HG03442 (cell line): ENCODE measurements around the gene AAMP.

Source experiments
- ATAC-seq: cut with Tn5 transposase; IDR thresholded peaks from one replicate; pipeline ENCODE4 v1.9.1; 2021; ENCODE audit warnings: mild to moderate bottlenecking, moderate library complexity; ENCODE audit not compliant: unreplicated experiment

AAMP gene

DNA sequence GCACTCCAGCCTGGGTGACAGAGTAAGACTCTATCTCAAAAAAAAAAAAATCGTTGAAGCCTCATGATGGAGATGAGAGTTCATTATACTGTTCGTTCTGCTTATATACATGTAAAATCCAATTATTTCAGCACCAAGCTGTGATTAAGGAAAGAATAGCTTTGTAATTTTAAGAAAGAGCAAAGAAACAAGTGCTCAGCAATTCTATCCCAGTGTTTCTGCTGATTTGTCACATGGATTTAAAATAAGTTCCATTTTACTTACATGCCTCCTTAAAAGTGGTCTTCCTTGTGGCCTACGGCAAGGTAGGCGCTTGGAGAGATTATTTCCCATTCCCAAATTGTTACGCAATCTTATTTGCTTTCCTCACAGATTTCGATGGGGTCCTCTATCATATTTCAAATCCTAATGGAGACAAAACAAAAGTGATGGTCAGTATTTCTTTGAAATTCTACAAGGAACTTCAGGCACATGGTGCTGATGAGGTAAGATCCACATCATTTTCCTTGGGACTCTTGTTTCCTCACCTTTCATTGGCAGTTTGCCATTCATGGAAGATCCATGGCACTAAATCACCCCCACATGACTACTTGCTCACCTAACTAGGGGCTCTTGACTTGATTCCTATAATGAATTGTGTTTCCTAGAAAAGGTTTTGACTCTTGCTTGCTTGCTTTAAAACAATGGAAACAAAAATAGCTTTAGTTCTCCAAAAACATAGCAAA, 41.4 kb downstream of the AAMP start:
- no peak for ATAC-seq

DNA sequence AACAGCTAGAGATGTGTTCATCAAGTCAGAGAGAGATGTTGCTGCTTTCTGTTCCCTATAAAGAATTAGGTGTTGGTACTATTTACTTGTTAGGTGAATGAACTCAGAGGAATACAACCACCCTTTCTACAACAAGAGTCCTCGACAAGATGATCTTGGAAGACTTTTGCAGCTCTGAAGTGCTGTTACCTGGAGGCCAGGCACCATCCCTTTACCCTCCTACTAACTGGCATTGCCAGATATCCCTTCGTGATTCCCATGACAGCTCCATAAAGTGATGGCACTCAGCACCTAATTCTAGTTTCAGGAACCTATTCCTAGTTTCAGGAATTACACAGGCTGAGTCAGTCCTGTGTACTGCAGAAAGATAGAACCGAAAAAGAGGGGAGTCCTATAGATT, 43.0 kb downstream of the AAMP start:
- no peak for ATAC-seq

DNA sequence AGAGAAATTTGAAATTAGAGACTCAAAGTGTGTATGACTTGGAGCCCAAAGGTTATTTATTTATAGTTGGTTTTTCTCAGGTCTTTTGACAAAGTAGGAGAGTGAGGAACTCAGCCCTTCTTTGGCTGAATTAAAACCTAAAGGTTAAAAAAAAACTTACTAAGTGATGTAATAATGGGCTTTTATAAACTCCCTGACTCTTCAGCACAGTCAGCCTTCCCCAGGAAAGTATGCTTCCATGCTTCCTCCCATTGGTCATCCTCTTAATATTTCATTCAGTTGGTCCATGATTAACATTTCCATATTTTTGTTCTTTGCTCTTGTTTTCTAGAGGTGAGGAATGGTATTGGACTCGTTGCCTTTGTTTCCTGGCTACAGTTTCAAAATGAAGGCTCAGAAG, 45.8 kb downstream of the AAMP start:
- no peak for ATAC-seq

DNA sequence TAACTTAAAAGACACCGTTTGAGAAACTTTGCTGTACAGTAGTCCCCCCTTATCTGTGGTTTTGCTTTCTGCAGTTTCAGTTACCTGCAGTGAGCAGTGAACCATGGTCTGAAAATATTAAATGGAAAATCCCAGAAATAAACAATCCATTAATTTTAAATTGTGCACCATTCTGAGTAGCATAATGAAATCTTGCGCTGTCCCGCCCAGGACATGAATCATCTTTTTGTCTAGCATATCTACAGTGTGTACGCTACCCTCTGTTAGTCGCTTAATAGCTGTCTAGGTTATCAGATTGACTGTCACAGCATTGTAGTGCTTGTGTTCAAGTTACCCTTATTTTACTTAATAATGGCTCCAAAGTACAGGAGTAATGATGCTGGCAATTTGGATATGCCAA, 46.9 kb downstream of the AAMP start:
- ATAC-seq = no peak

DNA sequence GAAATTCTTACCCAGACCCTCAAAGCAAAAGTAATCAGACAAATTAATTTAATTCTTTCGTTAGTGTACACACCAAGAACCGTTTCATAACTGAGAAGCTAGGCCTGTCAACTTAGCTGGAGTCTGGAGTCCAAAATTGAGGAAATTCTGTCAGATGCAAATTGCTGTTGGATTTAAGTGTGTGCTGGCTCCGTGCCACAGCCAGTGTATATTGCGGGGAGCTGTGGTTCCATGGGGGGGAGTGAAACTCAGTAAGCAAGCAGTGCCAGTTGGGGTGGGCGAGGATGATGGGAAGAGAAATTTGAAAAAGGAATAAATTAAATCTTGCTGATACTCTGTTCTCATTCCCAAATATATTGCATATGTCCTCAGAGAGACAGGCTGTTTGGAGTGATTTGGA, 48.9 kb downstream of the AAMP start:
- no peak for ATAC-seq

DNA sequence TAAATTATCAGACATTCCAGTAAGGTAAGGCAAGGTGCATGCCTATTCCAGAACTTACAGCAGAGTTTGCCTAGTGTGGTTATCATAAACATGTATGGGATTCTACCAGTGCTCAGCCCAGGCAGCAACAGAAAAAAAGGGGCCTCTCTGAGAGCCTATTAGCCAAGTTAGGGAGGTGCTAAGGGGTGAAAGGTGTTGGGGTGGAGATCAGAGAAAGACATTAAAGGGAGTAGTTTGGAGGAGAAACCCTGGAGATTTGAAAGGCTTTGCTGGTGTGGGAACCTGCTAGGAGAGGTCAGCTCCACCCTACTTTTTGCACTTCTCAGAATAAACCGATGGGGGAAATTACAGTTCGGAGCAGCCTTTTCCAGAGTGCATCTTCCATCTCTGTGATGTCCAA, 50.0 kb downstream of the AAMP start:
- no peak for ATAC-seq

DNA sequence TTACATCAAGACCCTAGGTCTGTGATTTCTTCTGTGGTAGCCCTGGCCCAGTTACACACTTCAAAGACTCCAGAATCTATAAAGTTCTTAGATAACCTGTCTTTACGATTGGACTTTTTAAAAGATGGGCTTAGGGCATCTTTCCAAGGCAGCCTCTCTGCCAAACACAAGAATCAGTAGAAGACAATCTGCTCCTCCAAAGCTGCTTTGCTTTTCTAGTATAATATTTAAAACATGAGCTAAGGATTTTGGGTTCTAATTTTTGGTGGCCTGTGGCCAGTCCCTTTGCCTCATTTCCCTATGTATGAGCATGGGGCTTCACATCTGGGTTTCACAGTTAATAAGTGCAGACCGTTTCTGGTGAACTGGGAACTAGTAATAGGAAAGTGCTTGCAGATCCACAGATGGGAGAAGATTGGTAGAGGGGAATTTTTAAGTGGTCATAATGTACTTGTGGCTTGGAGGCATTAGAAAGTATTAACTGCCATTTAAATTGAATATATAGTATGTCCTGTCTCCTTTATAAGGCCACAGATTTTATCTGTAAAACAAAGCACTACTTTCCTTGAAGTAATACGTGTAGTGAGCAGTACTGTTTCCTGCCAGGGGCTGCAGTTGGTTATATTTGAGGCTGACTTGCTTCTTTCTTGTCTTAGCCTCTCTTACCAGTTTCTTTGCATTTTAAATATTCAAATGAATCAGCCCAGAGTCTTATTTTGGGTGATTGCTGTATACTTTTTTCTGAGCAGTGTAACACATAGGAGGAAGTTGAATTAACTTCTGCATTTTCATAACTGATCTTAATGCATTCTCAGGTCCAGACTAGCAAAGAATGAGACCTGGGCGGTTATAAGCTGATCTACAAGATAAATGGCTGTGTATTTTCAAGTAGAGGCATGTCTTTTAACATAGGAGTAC, 51.4 kb downstream of the AAMP start:
- ATAC-seq = peak; percentile 36

DNA sequence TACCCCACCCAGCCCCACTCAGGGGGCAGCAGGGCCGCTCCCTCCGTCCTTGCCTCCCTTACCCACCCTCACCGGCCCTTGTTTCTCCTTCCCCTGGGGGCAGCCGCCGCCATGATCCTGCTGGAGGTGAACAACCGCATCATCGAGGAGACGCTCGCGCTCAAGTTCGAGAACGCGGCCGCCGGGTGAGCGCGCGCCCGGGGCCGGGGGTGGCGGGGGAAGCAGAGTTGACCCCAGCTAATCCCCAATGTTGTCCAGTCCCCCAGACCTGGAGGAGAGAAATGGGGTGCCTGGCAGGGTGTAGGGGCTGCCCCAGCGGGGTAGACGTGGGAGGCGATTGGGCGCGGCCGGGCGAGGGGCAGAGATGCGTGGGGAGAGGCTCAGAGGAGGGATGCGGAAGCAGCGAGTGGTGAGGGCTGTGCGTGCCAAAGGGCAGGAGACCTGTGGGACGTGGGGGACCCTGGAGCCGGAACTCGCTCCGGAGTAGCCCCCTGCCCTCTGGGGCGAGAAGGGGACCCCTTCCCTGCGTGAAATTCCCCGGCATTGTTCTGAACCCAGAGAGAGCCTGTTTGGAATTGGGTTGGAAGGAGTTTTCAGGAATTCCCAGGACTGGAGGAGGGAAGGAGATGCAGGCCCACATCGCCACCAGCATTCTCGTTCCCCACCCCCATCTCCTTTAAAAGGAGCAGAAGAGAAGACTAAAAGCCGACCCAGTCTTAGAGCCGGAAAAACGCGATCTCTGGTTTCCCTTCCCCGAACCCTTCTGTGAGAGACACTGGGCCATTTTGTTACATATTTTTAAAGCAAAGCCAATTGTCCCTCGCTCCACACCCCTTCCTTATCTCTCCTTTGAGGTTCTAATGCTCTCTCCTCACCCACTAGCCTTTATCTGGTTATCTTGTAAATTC, 52.3 kb downstream of the AAMP start:
- peak; percentile 30 for ATAC-seq

DNA sequence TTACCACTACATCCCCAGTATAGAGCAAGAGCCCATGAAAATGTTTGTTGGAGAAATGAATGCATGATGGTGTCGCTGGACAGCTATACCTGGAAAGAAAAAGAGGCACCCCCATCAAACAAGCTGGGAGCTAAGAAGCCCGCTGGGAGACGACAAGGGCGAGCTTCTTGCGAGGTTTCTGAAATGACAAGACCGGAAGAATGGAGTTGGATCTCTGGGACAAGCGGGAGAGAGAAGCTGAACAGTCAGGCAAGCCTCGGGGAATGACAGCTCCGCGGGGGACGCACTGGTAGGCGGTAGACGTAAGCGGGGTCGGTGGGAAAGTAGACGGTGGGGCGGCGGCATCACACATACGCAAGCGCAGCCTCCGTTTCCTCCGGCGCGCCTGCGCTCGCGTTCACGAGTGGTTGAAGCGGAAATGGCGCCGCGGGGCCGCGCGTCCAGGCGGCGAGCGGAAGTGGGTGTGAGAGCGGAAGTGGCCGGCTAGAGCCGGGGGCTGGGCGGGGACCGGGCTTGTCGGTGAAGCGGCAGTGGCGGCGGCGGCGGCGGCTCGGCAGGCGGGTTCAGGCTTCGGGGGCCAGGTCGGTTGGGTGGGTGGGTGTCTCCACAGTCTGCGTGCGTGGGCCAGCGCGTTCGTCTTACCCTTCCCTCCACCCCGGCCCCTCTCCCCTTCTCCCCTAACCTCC, 53.1 kb downstream of the AAMP start, which contains the start of gene ARPC2:
Gene ARPC2 (plus strand): TSS at position 516 of the 686 bp plus-strand sequence. CDS start 282 bp downstream, outside the sequence.
- peak; percentile 71 for ATAC-seq

DNA sequence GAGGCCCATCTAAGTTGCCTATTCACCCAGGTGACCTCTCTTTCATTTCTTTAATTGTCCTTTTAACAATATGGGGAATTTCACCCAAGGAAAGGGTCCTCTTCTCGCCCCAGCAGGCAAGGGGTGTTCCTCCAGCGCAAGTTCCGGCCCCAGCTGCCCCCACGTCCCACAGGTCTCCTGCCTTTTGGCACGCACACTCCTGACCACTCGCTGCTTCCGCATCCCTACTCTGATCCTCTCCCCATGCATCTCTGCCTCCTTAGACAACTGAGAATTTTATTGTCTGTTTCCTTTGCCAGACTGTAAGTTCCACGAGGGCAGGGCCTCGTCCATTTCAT, 53.6 kb downstream of the AAMP start:
- ATAC-seq = no peak
